ENCODE data around the gene ZNF454.

GRCh38 chr5:178989311-178989710 is 48.3 kb downstream of the ZNF454 start:
- TF ChIP-seq, protein P1, sequence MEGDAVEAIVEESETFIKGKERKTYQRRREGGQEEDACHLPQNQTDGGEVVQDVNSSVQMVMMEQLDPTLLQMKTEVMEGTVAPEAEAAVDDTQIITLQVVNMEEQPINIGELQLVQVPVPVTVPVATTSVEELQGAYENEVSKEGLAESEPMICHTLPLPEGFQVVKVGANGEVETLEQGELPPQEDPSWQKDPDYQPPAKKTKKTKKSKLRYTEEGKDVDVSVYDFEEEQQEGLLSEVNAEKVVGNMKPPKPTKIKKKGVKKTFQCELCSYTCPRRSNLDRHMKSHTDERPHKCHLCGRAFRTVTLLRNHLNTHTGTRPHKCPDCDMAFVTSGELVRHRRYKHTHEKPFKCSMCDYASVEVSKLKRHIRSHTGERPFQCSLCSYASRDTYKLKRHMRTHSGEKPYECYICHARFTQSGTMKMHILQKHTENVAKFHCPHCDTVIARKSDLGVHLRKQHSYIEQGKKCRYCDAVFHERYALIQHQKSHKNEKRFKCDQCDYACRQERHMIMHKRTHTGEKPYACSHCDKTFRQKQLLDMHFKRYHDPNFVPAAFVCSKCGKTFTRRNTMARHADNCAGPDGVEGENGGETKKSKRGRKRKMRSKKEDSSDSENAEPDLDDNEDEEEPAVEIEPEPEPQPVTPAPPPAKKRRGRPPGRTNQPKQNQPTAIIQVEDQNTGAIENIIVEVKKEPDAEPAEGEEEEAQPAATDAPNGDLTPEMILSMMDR (IDR thresholded peaks at IDR 0.05) = no peak
- no peak for TF ChIP-seq EP300 (IDR thresholded peaks at IDR 0.05; ENCODE audit: low read depth)
- no peak for TF ChIP-seq POLR2A (IDR thresholded peaks at IDR 0.05)

All from transverse colon (tissue), 3 donors.